Vagina (tissue), 2 donors: ENCODE measurements around the gene UTP11.

Experiments used
- POLR2A ChIP-seq, 2 donors: fragments of 450-650 bp; IDR thresholded peaks; one replicate each; pipeline ENCODE4 v1.6.1; 2017; ENCODE audit warnings: antibody characterized with exemption in 2 of 2, mild to moderate bottlenecking in 2 of 2, moderate library complexity in 2 of 2
- POLR2AphosphoS5 ChIP-seq, 2 donors: sonication (generic); formaldehyde crosslinking; IDR thresholded peaks; one replicate each; pipeline ENCODE4 v1.9.0; 2017; ENCODE audit warnings: antibody characterized with exemption in 2 of 2, mild to moderate bottlenecking in 2 of 2, low read depth in 1 of 2; ENCODE audit not compliant: insufficient read depth in 1 of 2
- TF ChIP-seq, protein P1 (sequence below), 3 experiments: fragments of 450-650 bp in 2 of 3; fragments of 200-600 bp in 1 of 3; sonication (generic) in 1 of 3; IDR thresholded peaks; one replicate each; pipeline ENCODE4 v1.5.1; 2017 to 2019; ENCODE audit warnings: antibody characterized with exemption in 3 of 3, mild to moderate bottlenecking in 2 of 3, moderate library complexity in 2 of 3

- TF ChIP-seq, protein P1, sequence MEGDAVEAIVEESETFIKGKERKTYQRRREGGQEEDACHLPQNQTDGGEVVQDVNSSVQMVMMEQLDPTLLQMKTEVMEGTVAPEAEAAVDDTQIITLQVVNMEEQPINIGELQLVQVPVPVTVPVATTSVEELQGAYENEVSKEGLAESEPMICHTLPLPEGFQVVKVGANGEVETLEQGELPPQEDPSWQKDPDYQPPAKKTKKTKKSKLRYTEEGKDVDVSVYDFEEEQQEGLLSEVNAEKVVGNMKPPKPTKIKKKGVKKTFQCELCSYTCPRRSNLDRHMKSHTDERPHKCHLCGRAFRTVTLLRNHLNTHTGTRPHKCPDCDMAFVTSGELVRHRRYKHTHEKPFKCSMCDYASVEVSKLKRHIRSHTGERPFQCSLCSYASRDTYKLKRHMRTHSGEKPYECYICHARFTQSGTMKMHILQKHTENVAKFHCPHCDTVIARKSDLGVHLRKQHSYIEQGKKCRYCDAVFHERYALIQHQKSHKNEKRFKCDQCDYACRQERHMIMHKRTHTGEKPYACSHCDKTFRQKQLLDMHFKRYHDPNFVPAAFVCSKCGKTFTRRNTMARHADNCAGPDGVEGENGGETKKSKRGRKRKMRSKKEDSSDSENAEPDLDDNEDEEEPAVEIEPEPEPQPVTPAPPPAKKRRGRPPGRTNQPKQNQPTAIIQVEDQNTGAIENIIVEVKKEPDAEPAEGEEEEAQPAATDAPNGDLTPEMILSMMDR (IDR thresholded peaks at IDR 0.05), result no peak
- no peak for TF ChIP-seq POLR2A (IDR thresholded peaks at IDR 0.05)
- no peak for TF ChIP-seq POLR2AphosphoS5 (IDR thresholded peaks at IDR 0.05; ENCODE audit: insufficient read depth in 1 of 2, low read depth in 1 of 2)
Measured at GRCh38 chr1:38025233-38025632, 12.7 kb downstream of the UTP11 start.
